GM19043 (cell line): Measurements from ENCODE around the gene PSAP.

Experiments used
- ATAC-seq: cut with Tn5 transposase; IDR thresholded peaks from one replicate; pipeline ENCODE4 v1.9.1; 2021; ENCODE audit warnings: low read depth; ENCODE audit not compliant: unreplicated experiment

PSAP gene

DNA sequence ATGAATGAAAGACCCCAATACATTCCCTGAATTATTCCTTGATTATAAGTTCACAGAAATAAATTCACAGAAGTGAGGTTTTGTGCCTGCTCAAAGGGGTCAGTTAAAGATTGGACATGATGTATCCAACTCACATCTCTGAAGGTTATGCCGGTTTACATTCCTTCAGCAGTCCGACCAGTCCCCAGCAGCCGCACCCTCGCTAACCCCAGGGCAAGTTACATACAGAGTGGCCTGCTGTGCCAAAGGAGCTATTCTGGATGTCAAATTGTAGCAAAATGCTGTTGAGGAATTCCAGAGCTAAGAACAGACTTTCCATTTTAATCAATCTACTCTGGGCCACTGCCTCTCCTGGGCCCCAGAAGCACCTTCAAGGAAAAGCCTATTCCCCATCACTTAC, 20.3 kb downstream of the PSAP start:
- no peak for ATAC-seq

- no peak for ATAC-seq
These were observed 21.2 kb downstream of the PSAP start for GRCh38 chr10:71829896-71830295.

DNA sequence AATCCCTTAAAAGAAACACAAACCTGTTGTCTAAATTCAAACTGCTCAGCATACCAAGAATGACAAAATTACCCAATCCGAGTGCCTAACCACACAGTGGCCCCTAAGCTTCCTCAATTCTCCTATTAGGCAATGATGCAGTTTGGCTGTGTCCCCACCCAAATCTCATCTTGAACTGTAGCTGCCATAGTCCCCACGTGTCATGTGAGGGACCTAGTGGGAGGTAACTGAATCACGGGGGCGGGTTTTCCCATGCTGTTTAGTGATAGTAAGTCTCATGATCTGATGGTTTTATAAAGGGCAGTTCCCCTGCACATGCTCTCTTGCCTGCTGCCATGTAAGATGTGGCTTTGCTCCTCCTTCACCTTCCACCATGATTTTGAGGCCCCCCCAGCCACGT, 21.9 kb downstream of the PSAP start:
- ATAC-seq, result no peak

GRCh38 chr10:71828702-71829101, 22.3 kb downstream of the PSAP start:
- no peak for ATAC-seq

- ATAC-seq, result no peak
These were observed 23.2 kb downstream of the PSAP start for GRCh38 chr10:71827852-71828251.

GRCh38 chr10:71825217-71825616, 25.8 kb downstream of the PSAP start:
- ATAC-seq, result no peak

- ATAC-seq, result no peak
These were observed 26.7 kb downstream of the PSAP start for GRCh38 chr10:71824333-71824732.

GRCh38 chr10:71823356-71823755, 27.7 kb downstream of the PSAP start:
- no peak for ATAC-seq

- no peak for ATAC-seq
These were observed 28.9 kb downstream of the PSAP start for GRCh38 chr10:71821909-71822763.

- ATAC-seq, result no peak
These were observed 30.1 kb downstream of the PSAP start for GRCh38 chr10:71820966-71821365.

DNA sequence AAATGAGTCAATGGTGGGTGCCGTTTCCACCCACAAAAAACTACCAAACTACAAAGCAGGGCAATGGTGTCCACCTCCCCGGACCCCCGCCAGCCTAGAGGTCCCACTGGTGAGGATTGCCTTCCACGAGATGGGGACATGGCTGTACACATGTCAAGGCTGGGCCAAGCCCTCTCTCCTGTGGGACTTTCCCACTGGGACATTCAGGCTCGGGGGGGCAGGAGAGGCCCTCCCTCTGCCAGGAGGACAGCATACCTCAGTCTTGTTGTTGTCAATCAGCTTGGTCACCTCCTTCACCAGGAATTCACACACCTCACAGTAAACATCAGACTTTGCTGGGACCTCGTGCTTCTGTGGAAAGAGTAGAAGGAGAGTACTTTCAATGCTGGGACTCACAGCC, 31.1 kb downstream of the PSAP start:
- no peak for ATAC-seq

- ATAC-seq, result no peak
These were observed 31.6 kb downstream of the PSAP start for GRCh38 chr10:71819441-71819861.

DNA sequence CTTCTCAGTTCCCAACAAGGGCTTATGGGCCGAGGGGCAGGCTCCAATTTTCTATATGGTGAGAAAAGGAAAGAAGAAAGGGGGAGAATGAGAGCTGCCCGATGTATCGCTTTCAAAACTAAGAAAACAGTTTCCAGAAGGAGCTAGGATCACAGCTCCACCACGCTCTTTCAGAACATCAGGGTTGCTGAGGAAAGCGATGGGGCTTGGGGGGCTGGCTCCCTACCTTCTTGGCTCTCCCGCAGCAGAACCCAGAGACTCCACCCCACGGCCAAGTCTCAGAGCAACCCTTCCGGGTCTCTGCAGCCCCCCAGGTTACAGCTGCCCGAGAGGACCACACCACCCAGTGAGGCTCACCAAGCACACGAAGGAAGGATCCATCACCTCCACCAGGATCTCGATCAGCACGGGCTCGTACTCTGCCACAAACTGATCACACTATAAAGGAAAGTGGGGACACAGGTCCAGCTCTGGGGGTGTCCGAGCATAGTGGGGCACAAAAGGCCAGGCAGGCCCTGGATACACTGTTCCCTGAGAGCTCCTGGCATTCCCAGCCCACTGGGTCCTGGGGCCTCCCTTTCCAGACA, 32.3 kb downstream of the PSAP start:
- ATAC-seq, result no peak

DNA sequence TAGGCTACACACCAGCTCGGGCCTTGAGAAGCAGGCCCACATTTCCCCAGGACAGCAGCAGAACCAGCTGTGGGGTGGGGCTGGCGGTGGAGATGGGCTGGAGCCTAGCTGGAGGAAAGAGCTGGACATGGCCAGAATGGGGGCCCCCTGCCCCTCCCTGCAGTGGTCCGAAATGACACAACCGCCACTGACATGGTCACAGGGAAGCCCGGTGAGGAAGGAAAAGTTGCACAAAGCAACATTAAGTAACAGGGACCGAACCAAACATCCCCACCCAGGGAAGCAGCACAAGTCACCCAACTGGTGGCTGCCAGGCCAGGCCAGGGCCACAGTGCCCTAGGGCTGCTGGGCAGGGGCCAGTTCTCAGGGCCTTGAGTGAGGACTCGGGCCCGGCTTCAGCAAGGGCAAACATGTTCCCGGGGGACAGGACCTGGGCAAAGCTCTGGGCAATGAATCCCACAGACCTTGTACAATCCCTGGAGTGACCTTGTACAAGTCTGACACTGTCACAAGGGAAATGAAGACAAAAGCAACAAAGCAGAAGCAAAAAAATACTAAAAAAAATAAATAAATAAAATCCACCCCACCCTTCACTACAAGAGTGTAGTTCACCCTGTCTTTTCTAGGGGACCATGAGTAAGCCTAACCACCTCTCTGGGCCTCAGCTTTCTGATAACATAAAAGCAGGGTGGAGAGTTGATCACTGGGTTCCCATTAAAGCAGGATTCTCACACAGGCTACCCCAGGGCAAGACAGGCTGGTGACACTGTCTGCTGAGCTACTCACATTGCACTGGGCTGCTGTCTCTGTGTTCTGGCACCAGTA, 33.0 kb downstream of the PSAP start:
- no peak for ATAC-seq

GRCh38 chr10:71816936-71817618, 34.0 kb downstream of the PSAP start:
- ATAC-seq, result no peak

DNA sequence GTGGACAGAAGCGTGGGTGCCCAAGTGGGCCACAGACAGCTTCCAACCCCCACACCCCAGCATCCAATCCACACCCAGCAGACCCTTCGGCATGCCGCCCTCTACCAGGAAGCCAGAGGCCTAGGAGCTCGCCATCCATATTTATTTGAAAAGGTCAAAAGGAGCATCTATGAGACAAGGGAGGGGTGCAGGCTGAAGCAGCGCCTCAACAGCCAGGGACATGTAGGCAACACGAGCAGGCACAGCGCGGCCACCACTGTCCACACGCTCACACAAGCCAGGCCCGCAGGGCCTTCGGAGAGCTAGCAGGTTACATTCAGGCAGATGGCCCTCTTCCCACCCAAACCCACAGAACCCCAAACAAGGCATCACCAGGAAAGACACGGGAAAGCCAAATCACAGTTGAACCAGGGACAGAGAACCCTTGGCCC, 34.6 kb downstream of the PSAP start:
- no peak for ATAC-seq

GRCh38 chr10:71815515-71816130, 35.4 kb downstream of the PSAP start:
- ATAC-seq, result no peak

- no peak for ATAC-seq
These were observed 36.1 kb downstream of the PSAP start for GRCh38 chr10:71814922-71815411.

DNA sequence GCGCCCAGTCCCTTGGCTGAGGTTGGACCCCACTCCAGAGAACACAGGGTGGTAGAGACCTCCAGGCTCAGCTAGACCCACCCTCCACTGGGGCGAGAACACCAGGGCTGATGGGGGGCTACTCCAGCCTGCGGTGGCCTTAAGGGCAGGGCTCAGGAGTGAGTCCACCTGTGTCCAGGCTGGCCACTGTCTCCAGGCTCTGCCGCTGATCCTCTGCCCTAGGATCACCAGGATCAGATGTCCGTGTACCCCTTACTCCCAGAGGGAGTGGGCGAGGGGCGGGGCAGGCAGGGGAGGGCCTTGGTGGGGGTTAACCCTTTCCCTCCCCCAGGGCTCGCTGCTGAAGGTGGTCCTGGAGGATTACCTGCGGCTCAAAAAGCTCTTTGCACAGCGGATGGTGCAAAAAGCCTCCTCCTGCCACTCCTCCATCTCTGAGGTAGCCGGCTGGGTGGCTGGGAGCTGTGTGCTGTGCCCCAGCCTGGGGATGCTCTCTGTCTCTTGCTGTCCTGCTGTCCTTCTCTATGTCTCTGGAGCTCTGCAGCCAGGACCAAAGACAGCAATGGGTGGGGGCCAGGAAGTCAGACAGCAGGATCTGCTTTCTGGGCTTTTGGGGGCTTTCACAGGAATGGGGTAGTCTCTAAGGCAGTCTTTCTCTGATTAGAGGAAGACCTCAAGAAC, 38.0 kb downstream of the PSAP start:
- no peak for ATAC-seq
